Mesodermal cell (in vitro differentiated cells): Measurements from ENCODE around the gene REEP3.

Source experiments
- H3K27ac ChIP-seq: 2 replicates; pipeline ENCODE4 v1.7.0; 2013; ENCODE audit warnings: mild to moderate bottlenecking, low read depth, low read length, moderate library complexity; ENCODE audit not compliant: severe bottlenecking
- H3K36me3 ChIP-seq: 2 replicates; pipeline ENCODE4 v1.7.1; 2013; ENCODE audit warnings: mild to moderate bottlenecking, low read length, moderate library complexity; ENCODE audit not compliant: control insufficient read depth, insufficient read depth
- H3K4me1 ChIP-seq: one replicate; pipeline ENCODE4 v1.7.1; 2013; ENCODE audit warnings: mild to moderate bottlenecking, low read length; ENCODE audit not compliant: insufficient read depth, control insufficient read depth, poor library complexity, severe bottlenecking
- H3K4me3 ChIP-seq: 2 replicates; pipeline ENCODE4 v1.7.0; 2013; ENCODE audit warnings: low read length, control low read depth, mild to moderate bottlenecking; ENCODE audit not compliant: insufficient read depth, poor library complexity, severe bottlenecking; ENCODE audit errors: extremely low read depth
- H3K9me3 ChIP-seq: 2 replicates; pipeline ENCODE4 v1.7.1; 2013; ENCODE audit warnings: mild to moderate bottlenecking, low read length, moderate library complexity; ENCODE audit not compliant: control insufficient read depth
- WGBS, 2 experiments: methylation state at CpG; one replicate each; pipeline ENCODE4 v1.1.5; 2013; ENCODE audit warnings: missing lambda C conversion rate in 2 of 2; ENCODE audit not compliant: insufficient coverage in 2 of 2; 5-methylcytosine and 5-hydroxymethylcytosine counted together

The REEP3 gene

DNA sequence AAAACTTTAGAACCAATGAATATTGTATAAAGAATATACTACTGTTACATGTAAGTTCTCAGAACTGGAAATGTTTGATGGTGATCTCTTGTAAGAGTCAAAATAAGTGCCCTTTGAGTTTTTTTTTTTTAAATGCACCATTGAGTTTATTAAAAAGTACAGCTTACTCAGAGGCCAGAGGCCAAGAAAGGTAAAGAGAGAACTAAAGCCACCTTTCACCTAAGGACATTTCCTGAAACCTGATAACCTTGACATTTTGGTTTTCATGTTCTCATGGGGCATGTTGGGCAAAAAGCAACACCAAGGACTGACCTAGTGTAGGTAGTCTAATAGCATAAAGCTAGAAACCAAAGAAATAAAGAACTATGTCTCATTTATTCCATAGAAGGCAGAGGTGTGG is 27.7 kb downstream of the REEP3 start:
- no peaks in the 10 kb centered on the region for H3K9me3 ChIP-seq
- peaks cover 11% of the 10 kb centered on the region for H3K4me1 ChIP-seq
- no peak overlapping the region for H3K27ac ChIP-seq
- H3K4me3 ChIP-seq, result no peak overlapping the region
- H3K36me3 ChIP-seq, result peaks cover 6% of the 10 kb centered on the region

DNA sequence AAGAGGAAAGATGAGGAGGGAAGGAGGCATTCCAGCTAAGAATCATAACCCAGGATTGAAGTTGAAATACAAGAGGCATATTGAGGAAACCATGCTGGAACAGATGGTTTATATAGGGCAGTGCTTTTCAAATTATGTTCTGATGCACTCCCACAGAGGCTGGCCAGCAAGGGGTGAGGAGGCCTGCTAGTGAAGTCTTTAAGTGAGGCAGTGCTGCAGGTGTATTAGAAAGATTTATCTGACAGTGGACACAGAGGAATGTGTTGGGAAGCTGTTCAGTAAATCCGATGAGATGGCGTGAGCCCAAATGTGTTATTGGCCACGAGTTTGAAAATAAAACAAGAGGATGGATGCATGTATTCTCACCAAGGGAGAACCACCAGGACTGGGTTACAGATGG is 28.6 kb downstream of the REEP3 start:
- Histone ChIP-seq H3K36me3 (peaks cover 6% of the 10 kb centered on the region), H3K27ac (no peak overlapping the region), H3K4me3 (no peak overlapping the region), H3K9me3 (no peaks in the 10 kb centered on the region), H3K4me1 (peaks cover 5% of the 10 kb centered on the region)
- 65 to 67% methylated on average over 3 of the region's 3 CpGs for whole genome bisulfite sequencing, 2 experiments

DNA sequence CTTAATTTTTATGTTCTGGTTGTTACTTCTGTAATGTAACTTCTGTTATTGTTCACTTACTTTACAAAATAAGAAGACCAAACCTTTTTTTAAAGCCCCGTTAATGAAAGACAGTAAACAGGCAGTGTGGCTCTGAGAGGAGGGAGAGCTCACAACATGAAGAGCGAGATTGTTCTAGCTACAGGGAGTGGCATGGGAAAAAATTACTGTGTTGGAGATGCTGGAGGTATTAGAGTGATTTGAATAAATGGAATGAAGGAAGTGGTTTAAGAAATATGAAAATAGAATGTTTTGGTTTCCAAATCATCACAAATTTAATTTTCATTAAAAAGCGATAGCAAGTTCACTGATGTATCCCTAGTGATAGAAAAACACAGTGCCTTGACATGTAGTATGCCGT is 31.8 kb downstream of the REEP3 start:
- Histone ChIP-seq H3K36me3 (peaks cover 2% of the 10 kb centered on the region), H3K4me3 (no peak overlapping the region), H3K9me3 (no peaks in the 10 kb centered on the region), H3K4me1 (peaks cover 5% of the 10 kb centered on the region), H3K27ac (no peak overlapping the region)
- 97% methylated on average over 3 of the region's 4 CpGs for WGBS, 2 experiments

DNA sequence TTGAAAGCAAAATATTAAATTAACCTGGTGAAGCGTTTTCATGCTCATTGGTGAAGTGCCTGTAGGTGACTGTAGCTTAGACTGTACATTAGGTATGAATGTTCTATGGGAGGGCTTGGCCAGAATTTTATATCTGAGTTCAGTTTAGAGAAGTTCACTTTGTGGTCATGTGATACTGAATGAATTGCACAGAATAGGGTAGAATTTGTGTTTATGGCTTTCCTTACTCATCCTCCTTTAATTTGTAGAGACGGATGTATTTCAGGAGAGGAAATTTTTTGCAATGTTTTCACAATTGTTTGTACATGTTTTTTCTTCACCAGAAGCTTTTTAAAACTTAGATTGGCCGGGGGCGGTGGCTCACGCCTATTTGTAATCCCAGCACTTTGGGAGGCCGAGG is 32.3 kb downstream of the REEP3 start:
- no peak overlapping the region for H3K27ac ChIP-seq
- no peaks in the 10 kb centered on the region for H3K9me3 ChIP-seq
- peaks cover 5% of the 10 kb centered on the region for H3K4me1 ChIP-seq
- H3K36me3 ChIP-seq, result peaks cover 2% of the 10 kb centered on the region
- 93 to 96% methylated on average over 5 of the region's 6 CpGs for WGBS, 2 experiments
- H3K4me3 ChIP-seq, result no peak overlapping the region

DNA sequence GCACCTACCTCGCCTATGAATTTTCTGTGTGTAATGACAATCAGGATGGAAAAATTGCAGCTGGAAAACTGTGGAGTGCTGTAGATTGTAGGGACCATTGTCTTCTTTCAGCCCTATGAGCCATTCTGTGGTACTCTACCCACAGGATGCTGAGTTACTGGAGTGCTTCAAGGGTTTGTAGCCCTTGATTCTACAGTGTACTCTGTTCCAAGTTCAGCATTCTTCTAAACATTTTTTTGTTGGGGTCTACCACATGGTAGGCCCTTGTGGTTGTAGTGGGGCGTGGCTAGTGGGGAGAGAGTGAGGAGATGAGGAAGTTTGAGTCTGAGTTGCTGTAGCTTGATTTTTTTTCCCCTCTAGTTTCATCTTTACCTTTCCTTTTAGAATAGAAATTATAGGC is 33.5 kb downstream of the REEP3 start:
- peaks cover 5% of the 10 kb centered on the region for H3K4me1 ChIP-seq
- H3K36me3 ChIP-seq, result peaks cover 2% of the 10 kb centered on the region
- WGBS, 2 experiments, result no CpG with 5 or more reads among the region's 2 CpGs
- peak overlapping the region; percentile 23 for H3K27ac ChIP-seq
- H3K9me3 ChIP-seq, result no peaks in the 10 kb centered on the region
- H3K4me3 ChIP-seq, result no peak overlapping the region

DNA sequence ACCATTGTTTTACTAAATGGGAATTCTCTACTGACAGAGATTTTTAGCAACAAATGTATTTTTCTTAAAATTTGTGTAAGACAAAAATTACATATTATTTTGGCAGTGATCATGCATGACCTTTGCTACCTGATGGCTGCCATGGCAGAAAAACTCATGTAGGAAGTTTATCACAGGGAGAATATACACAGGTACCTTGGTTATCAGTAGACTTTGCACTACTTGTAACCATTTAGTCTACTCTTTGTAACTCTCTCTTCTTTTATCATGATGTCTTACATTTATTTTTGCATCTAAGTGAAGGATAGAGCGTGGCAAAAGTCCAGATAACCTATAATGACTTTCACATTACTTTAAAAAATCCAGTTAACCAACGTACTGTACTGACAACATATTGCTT is 34.1 kb downstream of the REEP3 start:
- 86 to 100% methylated on average over 1 of the region's 2 CpGs for WGBS, 2 experiments

DNA sequence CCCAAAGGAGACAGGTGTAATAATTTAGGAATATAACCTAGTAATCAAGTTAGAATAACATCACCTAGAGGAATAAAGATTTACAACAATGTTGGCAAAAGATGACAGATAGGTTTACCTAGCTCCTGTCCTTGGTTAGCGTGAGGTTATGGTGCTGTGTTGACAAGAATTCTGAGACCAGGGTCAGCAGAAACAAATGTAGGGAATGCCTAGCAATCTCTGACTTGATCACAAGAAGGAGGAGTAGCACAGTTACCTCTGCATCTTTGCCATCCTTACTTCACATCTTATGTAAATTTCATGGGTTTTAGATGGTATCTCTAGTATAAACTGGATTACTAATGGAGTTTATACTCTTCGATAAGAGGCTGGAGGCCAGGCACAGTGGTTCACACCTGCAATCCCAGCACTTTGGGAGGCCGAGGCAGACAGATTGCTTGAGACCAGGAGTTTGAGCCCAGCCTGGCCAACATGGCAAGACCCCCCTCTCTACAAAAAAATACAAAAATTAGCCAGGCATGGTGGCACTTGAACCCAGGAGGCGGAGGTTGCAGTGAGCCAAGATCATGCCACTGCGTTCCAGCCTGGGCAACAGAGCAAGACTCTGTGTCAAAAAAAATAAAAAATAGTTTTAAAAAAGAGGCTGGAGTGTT is 37.1 kb downstream of the REEP3 start:
- Histone ChIP-seq H3K36me3 (peaks cover 2% of the 10 kb centered on the region), H3K4me3 (no peak overlapping the region), H3K9me3 (no peaks in the 10 kb centered on the region), H3K27ac (no peak overlapping the region), H3K4me1 (no peaks in the 10 kb centered on the region)
- 94% methylated on average over 5 of the region's 5 CpGs for WGBS, 2 experiments

More for the DNA sequence above, 34.1 kb downstream of the REEP3 start:
- H3K4me1 ChIP-seq, result peaks cover 5% of the 10 kb centered on the region
- peaks cover 2% of the 10 kb centered on the region for H3K36me3 ChIP-seq
- H3K27ac ChIP-seq, result no peak overlapping the region
- no peak overlapping the region for H3K4me3 ChIP-seq
- H3K9me3 ChIP-seq, result no peaks in the 10 kb centered on the region

DNA sequence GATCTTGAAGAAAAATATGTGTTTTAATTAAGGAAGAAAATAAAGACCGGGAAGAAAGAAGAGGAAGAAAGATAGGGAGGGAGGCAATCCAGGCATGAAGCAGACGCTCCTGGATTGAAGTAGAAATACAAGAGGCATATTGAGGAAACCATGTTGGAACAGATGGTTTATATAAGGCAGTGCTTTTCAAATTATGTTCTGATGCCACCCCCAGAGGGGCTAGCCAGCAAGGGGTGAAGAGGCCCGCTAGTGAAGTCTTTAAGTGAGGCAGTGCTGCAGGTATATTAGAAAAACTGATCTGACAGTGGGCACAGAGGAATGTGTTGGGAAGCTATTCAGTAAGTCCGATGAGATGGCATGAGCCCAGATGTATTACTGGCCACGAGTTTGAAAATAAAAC is 40.1 kb downstream of the REEP3 start:
- H3K4me3 ChIP-seq, result no peak overlapping the region

DNA sequence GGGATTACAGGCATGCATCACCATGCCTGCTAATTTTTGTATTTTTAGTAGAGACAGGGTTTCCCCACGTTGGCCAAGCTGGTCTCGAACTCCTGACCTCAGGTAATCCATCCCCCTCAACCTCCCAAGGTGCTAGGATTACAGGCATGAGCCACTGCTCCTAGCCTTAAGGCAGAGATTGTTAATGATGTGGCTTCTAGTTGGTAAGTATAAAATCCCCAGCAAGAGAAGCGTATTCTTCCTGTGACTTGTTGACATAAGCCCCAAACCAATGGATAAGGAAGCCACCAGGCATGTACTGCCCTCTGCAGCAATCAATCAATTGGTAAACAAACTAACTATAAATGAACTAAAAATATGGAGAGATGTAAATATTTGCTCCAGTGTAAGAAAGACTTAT is 41.2 kb downstream of the REEP3 start:
- 80% methylated on average over 1 of the region's 3 CpGs; no CpG with 5 or more reads in 1 of the 2 experiments for WGBS, 2 experiments
- H3K4me3 ChIP-seq, result no peak overlapping the region
- no peaks in the 10 kb centered on the region for H3K4me1 ChIP-seq
- H3K27ac ChIP-seq, result no peak overlapping the region
- no peaks in the 10 kb centered on the region for H3K36me3 ChIP-seq
- no peaks in the 10 kb centered on the region for H3K9me3 ChIP-seq

More for the DNA sequence above, 40.1 kb downstream of the REEP3 start:
- WGBS, 2 experiments, result 92 to 94% methylated on average over 5 of the region's 5 CpGs
- Histone ChIP-seq H3K4me1 (no peaks in the 10 kb centered on the region), H3K36me3 (no peaks in the 10 kb centered on the region), H3K27ac (no peak overlapping the region), H3K9me3 (no peaks in the 10 kb centered on the region)

DNA sequence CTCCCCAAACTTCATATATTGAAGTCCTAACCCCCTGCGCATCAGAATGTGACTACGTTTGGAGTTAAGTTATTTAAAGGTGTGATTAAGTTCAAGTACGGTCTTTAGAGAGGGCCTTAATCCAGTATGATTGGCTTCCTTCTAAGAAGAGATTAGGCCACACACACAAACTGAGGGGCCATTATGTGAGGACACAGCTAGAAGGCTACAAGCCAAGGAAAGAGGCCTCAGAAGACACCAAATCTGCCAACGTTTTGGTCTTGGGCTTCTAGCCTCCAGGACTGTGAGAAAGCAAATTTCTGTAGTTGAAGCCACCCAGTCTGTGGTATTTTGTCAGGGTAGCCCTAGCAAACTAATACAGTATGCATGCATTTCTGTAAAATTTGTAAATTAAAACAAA is 41.7 kb downstream of the REEP3 start:
- H3K9me3 ChIP-seq, result no peaks in the 10 kb centered on the region
- no peaks in the 10 kb centered on the region for H3K4me1 ChIP-seq
- H3K36me3 ChIP-seq, result no peaks in the 10 kb centered on the region
- WGBS, 2 experiments, result 79 to 89% methylated on average over 1 to 2 of the region's 4 CpGs
- H3K4me3 ChIP-seq, result no peak overlapping the region
- H3K27ac ChIP-seq, result no peak overlapping the region

DNA sequence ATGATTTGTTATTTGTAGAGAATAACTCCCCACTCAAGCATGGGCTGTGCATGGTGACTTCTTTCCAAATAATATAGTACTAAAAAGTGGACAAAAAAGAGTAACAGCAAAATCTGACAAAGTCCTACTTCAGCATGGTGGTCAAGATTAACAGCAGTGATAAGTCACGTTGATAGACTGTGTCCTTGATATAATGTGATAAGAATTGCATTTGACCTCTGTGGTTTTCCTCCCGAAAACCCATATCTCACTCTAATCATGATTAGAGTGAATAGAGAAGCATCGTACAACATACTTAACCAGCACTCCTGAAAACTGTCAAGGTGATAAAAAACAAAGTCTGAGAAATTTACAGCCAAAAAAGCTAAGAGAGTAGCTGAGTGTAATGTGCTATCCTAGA is 42.4 kb downstream of the REEP3 start:
- no CpG with 5 or more reads among the region's 3 CpGs for WGBS, 2 experiments
- H3K4me1 ChIP-seq, result no peaks in the 10 kb centered on the region
- no peaks in the 10 kb centered on the region for H3K9me3 ChIP-seq
- no peak overlapping the region for H3K27ac ChIP-seq
- no peak overlapping the region for H3K4me3 ChIP-seq
- H3K36me3 ChIP-seq, result peaks cover 7% of the 10 kb centered on the region
